ENCODE results near the gene GRIK1. TPM values are rescaled to one million over a fixed set of nuclear protein-coding genes. Genes with fewer than 3 reads are reported as not detected.

Gene GRIK1
- total RNA-seq, 1 donor from 2014 or later, result 3.2 TPM

GRCh38 chr21:29818383-29818921 is 121.3 kb downstream of the GRIK1 start:
- Histone ChIP-seq H3K27me3 (no peaks in the 10 kb centered on the region), H3K4me3 (no peak overlapping the region), H3K9me3 (no peaks in the 10 kb centered on the region), H3K36me3 (no peaks in the 10 kb centered on the region), H3K27ac (no peak overlapping the region), H3K4me1 (no peaks in the 10 kb centered on the region)
- intact Hi-C loops (cut with DNase I), result no loop called here
- TF ChIP-seq POLR2AphosphoS5 (IDR thresholded peaks at IDR 0.05; ENCODE audit: insufficient read depth in 1 of 2, low read depth in 1 of 2), result no peak
- no peak for TF ChIP-seq POLR2A (IDR thresholded peaks at IDR 0.05)
- TF ChIP-seq, protein P1, sequence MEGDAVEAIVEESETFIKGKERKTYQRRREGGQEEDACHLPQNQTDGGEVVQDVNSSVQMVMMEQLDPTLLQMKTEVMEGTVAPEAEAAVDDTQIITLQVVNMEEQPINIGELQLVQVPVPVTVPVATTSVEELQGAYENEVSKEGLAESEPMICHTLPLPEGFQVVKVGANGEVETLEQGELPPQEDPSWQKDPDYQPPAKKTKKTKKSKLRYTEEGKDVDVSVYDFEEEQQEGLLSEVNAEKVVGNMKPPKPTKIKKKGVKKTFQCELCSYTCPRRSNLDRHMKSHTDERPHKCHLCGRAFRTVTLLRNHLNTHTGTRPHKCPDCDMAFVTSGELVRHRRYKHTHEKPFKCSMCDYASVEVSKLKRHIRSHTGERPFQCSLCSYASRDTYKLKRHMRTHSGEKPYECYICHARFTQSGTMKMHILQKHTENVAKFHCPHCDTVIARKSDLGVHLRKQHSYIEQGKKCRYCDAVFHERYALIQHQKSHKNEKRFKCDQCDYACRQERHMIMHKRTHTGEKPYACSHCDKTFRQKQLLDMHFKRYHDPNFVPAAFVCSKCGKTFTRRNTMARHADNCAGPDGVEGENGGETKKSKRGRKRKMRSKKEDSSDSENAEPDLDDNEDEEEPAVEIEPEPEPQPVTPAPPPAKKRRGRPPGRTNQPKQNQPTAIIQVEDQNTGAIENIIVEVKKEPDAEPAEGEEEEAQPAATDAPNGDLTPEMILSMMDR (IDR thresholded peaks at IDR 0.05), result no peak
- no peak for DNase-seq (ENCODE audit: extremely low spot score in 2 of 2)

DNA sequence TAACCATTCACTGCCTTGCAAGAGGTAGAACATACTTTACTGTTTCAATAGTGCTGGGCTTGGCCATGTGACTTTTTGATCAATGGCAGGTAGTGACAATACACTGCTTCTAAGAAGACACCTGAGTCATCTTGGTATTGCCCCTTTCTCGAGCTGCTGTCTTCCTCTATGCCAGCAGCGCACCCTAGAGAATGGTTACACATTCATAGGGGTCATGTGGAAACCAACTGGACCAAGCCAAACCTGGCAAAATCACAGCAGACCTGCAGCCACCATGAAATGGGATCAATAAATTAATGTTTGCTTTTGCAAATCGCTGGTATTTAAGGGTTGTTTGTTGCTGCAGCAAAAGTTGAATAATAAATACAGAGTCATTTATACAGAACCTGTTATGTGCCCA is 122.3 kb downstream of the GRIK1 start:
- Histone ChIP-seq H3K27me3 (no peaks in the 10 kb centered on the region), H3K27ac (no peak overlapping the region), H3K9me3 (no peaks in the 10 kb centered on the region), H3K4me3 (no peak overlapping the region), H3K36me3 (no peaks in the 10 kb centered on the region), H3K4me1 (no peaks in the 10 kb centered on the region)
- TF ChIP-seq POLR2A (IDR thresholded peaks at IDR 0.05) (no peak), POLR2AphosphoS5 (IDR thresholded peaks at IDR 0.05; ENCODE audit: insufficient read depth in 1 of 2, low read depth in 1 of 2) (no peak)
- TF ChIP-seq, protein P1 (IDR thresholded peaks at IDR 0.05), result no peak
- DNase-seq (ENCODE audit: extremely low spot score in 2 of 2), result no peak
- intact Hi-C loops (cut with DNase I), result no loop called here

DNA sequence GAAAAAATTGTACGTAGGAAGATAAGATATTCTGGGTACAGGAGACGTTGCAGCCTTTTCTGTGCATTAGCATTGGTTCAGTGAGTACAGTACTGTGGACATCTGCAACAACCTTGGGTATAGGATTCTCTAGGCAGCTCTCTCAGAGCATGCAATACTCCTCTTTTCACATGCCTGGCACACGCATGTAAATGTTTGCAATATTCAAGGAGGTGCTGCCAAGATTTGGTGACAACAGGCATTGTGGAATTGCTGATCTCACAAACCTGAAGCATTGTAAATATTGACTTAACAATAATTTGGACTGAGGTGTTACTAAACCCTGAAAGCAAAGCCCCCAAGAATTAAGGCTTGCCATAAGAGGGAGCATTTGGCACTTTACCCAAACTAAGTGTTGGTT is 126.8 kb downstream of the GRIK1 start:
- H3K9me3 ChIP-seq, result no peaks in the 10 kb centered on the region
- no peak for DNase-seq (ENCODE audit: extremely low spot score in 2 of 2)
- intact Hi-C loops (cut with DNase I), result no loop called here
- no peaks in the 10 kb centered on the region for H3K36me3 ChIP-seq
- H3K4me3 ChIP-seq, result no peak overlapping the region
- H3K27me3 ChIP-seq, result no peaks in the 10 kb centered on the region
- no peaks in the 10 kb centered on the region for H3K4me1 ChIP-seq
- no peak overlapping the region for H3K27ac ChIP-seq
- no peak for TF ChIP-seq POLR2A (IDR thresholded peaks at IDR 0.05)
- TF ChIP-seq, protein P1 (IDR thresholded peaks at IDR 0.05), result no peak
- TF ChIP-seq POLR2AphosphoS5 (IDR thresholded peaks at IDR 0.05; ENCODE audit: insufficient read depth in 1 of 2, low read depth in 1 of 2), result no peak

- Histone ChIP-seq H3K9me3 (no peaks in the 10 kb centered on the region), H3K27me3 (no peaks in the 10 kb centered on the region), H3K4me3 (no peak overlapping the region), H3K36me3 (no peaks in the 10 kb centered on the region), H3K27ac (no peak overlapping the region), H3K4me1 (no peaks in the 10 kb centered on the region)
- TF ChIP-seq, protein P1 (IDR thresholded peaks at IDR 0.05), result no peak
- TF ChIP-seq POLR2AphosphoS5 (IDR thresholded peaks at IDR 0.05; ENCODE audit: insufficient read depth in 1 of 2, low read depth in 1 of 2), result no peak
- intact Hi-C loops (cut with DNase I), result no loop called here
- DNase-seq (ENCODE audit: extremely low spot score in 2 of 2), result no peak
Measured at GRCh38 chr21:29810871-29811270, 128.9 kb downstream of the GRIK1 start.

DNA sequence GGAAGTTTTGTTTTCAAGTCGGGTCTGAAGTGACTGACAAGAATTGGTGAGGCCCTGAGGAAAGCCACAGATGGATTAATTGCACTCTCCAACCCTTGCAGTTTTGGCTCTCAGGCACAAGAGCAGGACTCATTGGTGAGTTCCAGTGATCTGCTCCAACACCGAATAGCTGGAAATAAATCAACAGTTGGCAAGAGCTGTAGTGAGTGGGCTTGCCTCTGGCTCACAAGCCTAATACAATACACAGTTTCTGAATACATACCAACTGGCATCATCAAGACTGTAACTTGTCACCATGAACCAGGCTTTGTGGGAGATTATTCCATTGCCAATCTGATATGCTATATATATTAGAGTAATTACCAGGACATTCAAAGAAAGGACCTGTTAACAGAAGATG is 131.6 kb downstream of the GRIK1 start:
- H3K36me3 ChIP-seq, result no peaks in the 10 kb centered on the region
- no peak overlapping the region for H3K4me3 ChIP-seq
- no peak overlapping the region for H3K27ac ChIP-seq
- no peaks in the 10 kb centered on the region for H3K9me3 ChIP-seq
- no peaks in the 10 kb centered on the region for H3K27me3 ChIP-seq
- intact Hi-C loops (cut with DNase I), result no loop called here
- no peaks in the 10 kb centered on the region for H3K4me1 ChIP-seq
- TF ChIP-seq, protein P1 (IDR thresholded peaks at IDR 0.05), result no peak
- TF ChIP-seq POLR2A (IDR thresholded peaks at IDR 0.05) (no peak), POLR2AphosphoS5 (IDR thresholded peaks at IDR 0.05; ENCODE audit: insufficient read depth in 1 of 2, low read depth in 1 of 2) (no peak)
- DNase-seq (ENCODE audit: extremely low spot score in 2 of 2), result no peak

Data from vagina (tissue), 2 donors.